ES-I3 (cell line): ENCODE data around the gene CACNG1.

Experiments
- H3K36me3 ChIP-seq: 2 replicates; pipeline ENCODE4 v1.6.1; 2013; ENCODE audit warnings: mild to moderate bottlenecking, low read length, control low read depth, moderate library complexity; ENCODE audit not compliant: insufficient read depth
- H3K4me1 ChIP-seq: 2 replicates; pipeline ENCODE4 v1.6.1; 2013; ENCODE audit warnings: mild to moderate bottlenecking, control low read depth, low read length; ENCODE audit not compliant: insufficient read depth
- H3K9ac ChIP-seq: 2 replicates; pipeline ENCODE4 v1.6.1; 2013; ENCODE audit warnings: low read depth, mild to moderate bottlenecking, low read length, moderate library complexity
- H3K9me3 ChIP-seq: 2 replicates; pipeline ENCODE4 v1.6.1; 2013; ENCODE audit warnings: mild to moderate bottlenecking, low read length, moderate library complexity; ENCODE audit not compliant: control insufficient read depth, insufficient read depth

CACNG1 gene

GRCh38 chr17:67051155-67051538 lies 6.8 kb downstream of the CACNG1 start:
- Histone ChIP-seq H3K9ac (no peak overlapping the region), H3K4me1 (no peaks in the 10 kb centered on the region), H3K9me3 (peaks cover 11% of the 10 kb centered on the region), H3K36me3 (no peaks in the 10 kb centered on the region; the same call in 1 of the 2 replicates)

GRCh38 chr17:67051837-67052236 lies 7.5 kb downstream of the CACNG1 start:
- H3K4me1 ChIP-seq, result no peaks in the 10 kb centered on the region
- peaks cover 11% of the 10 kb centered on the region for H3K9me3 ChIP-seq
- no peaks in the 10 kb centered on the region; the same call in 1 of the 2 replicates for H3K36me3 ChIP-seq
- H3K9ac ChIP-seq, result no peak overlapping the region

- Histone ChIP-seq H3K9ac (no peak overlapping the region), H3K9me3 (peaks cover 7% of the 10 kb centered on the region), H3K36me3 (no peaks in the 10 kb centered on the region)
Measured at GRCh38 chr17:67052720-67053437, 8.5 kb downstream of the CACNG1 start.

GRCh38 chr17:67053438-67054000 lies 9.2 kb downstream of the CACNG1 start:
- Histone ChIP-seq H3K9ac (no peak overlapping the region), H3K4me1 (no peaks in the 10 kb centered on the region), H3K36me3 (no peaks in the 10 kb centered on the region), H3K9me3 (peaks cover 4% of the 10 kb centered on the region; the same call in 1 of the 2 replicates)

More at GRCh38 chr17:67052720-67053437, 8.5 kb downstream of the CACNG1 start:
- H3K4me1 ChIP-seq, result no peaks in the 10 kb centered on the region

- Histone ChIP-seq H3K9me3 (peaks cover 3% of the 10 kb centered on the region; the same call in 1 of the 2 replicates), H3K9ac (no peak overlapping the region), H3K4me1 (no peaks in the 10 kb centered on the region), H3K36me3 (no peaks in the 10 kb centered on the region)
Measured at GRCh38 chr17:67054011-67054591, 9.7 kb downstream of the CACNG1 start.

- no peaks in the 10 kb centered on the region for H3K9me3 ChIP-seq
- no peaks in the 10 kb centered on the region for H3K4me1 ChIP-seq
- no peaks in the 10 kb centered on the region for H3K36me3 ChIP-seq
- H3K9ac ChIP-seq, result no peak overlapping the region
Measured at GRCh38 chr17:67054608-67055007, 10.3 kb downstream of the CACNG1 start.

GRCh38 chr17:67055041-67055443 lies 10.7 kb downstream of the CACNG1 start:
- no peak overlapping the region for H3K9ac ChIP-seq
- no peaks in the 10 kb centered on the region for H3K9me3 ChIP-seq

GRCh38 chr17:67055811-67056745 lies 11.7 kb downstream of the CACNG1 start:
- Histone ChIP-seq H3K36me3 (no peaks in the 10 kb centered on the region), H3K9ac (no peak overlapping the region), H3K9me3 (no peaks in the 10 kb centered on the region), H3K4me1 (no peaks in the 10 kb centered on the region)

More at GRCh38 chr17:67055041-67055443, 10.7 kb downstream of the CACNG1 start:
- no peaks in the 10 kb centered on the region for H3K36me3 ChIP-seq
- no peaks in the 10 kb centered on the region for H3K4me1 ChIP-seq

GRCh38 chr17:67056746-67057490 lies 12.6 kb downstream of the CACNG1 start:
- no peaks in the 10 kb centered on the region for H3K36me3 ChIP-seq
- no peak overlapping the region for H3K9ac ChIP-seq
- H3K4me1 ChIP-seq, result no peaks in the 10 kb centered on the region
- H3K9me3 ChIP-seq, result no peaks in the 10 kb centered on the region

GRCh38 chr17:67058036-67058435 lies 13.7 kb downstream of the CACNG1 start:
- Histone ChIP-seq H3K9ac (no peak overlapping the region), H3K36me3 (no peaks in the 10 kb centered on the region), H3K4me1 (no peaks in the 10 kb centered on the region), H3K9me3 (no peaks in the 10 kb centered on the region)

- no peaks in the 10 kb centered on the region for H3K4me1 ChIP-seq
- H3K36me3 ChIP-seq, result no peaks in the 10 kb centered on the region
- no peaks in the 10 kb centered on the region for H3K9me3 ChIP-seq
- no peak overlapping the region for H3K9ac ChIP-seq
Measured at GRCh38 chr17:67059372-67059771, 15.0 kb downstream of the CACNG1 start.

GRCh38 chr17:67063141-67063540 lies 18.8 kb downstream of the CACNG1 start:
- no peaks in the 10 kb centered on the region for H3K4me1 ChIP-seq
- no peaks in the 10 kb centered on the region for H3K9me3 ChIP-seq
- H3K36me3 ChIP-seq, result no peaks in the 10 kb centered on the region
- no peak overlapping the region for H3K9ac ChIP-seq

- no peaks in the 10 kb centered on the region for H3K9me3 ChIP-seq
- no peaks in the 10 kb centered on the region for H3K36me3 ChIP-seq
- H3K9ac ChIP-seq, result no peak overlapping the region
- no peaks in the 10 kb centered on the region for H3K4me1 ChIP-seq
Measured at GRCh38 chr17:67066717-67067116, 22.4 kb downstream of the CACNG1 start.
